HepG2 (cell line): ENCODE results near the gene CYB5D1. TPM values are rescaled to one million over a fixed set of nuclear protein-coding genes. Genes with fewer than 3 reads are reported as not detected.

Experiments
- ARID5B ChIP-seq: IDR thresholded peaks from 2 replicates; pipeline ENCODE4 v1.4.0; 2020; ENCODE audit warnings: mild to moderate bottlenecking, missing genetic modification reagents
- ARNTL ChIP-seq: sonication (generic); formaldehyde crosslinking; IDR thresholded peaks from 2 replicates; pipeline ENCODE4 v1.4.0; 2020; ENCODE audit warnings: mild to moderate bottlenecking, missing genetic modification reagents
- ATRX ChIP-seq: sonication (generic); formaldehyde crosslinking; IDR thresholded peaks from 2 replicates; pipeline ENCODE4 v1.4.0; 2020; ENCODE audit warnings: missing genetic modification reagents, borderline replicate concordance
- BCL6 ChIP-seq: IDR thresholded peaks from 2 replicates; pipeline ENCODE4 v1.6.1; 2016; ENCODE audit warnings: missing genetic modification reagents, missing compliant biosample characterization
- HDAC1 ChIP-seq: sonication (generic); formaldehyde crosslinking; IDR thresholded peaks from 2 replicates; pipeline ENCODE4 v1.5.1; 2020; ENCODE audit warnings: mild to moderate bottlenecking, missing genetic modification reagents
- JDP2 ChIP-seq: sonication (generic); formaldehyde crosslinking; IDR thresholded peaks from 2 replicates; pipeline ENCODE4 v1.8.1; 2022; ENCODE audit warnings: missing genetic modification reagents, borderline replicate concordance
- MED1 ChIP-seq: sonication (generic); formaldehyde crosslinking; IDR thresholded peaks from 2 replicates; pipeline ENCODE4 v1.4.0; 2020; ENCODE audit warnings: missing genetic modification reagents
- MEIS1 ChIP-seq: sonication (generic); formaldehyde crosslinking; IDR thresholded peaks from 2 replicates; pipeline ENCODE4 v1.9.0; 2021; ENCODE audit warnings: mild to moderate bottlenecking, missing genetic modification reagents, moderate library complexity, borderline replicate concordance
- NFATC3 ChIP-seq: sonication (generic); formaldehyde crosslinking; IDR thresholded peaks from 2 replicates; pipeline ENCODE4 v1.5.1; 2020; ENCODE audit warnings: mild to moderate bottlenecking, missing genetic modification reagents
- NFKB2 ChIP-seq: sonication (generic); formaldehyde crosslinking; IDR thresholded peaks from 2 replicates; pipeline ENCODE4 v1.4.0; 2020; ENCODE audit warnings: missing genetic modification reagents, borderline replicate concordance
- PATZ1 ChIP-seq: sonication (generic); formaldehyde crosslinking; IDR thresholded peaks from 2 replicates; pipeline ENCODE4 v1.4.0; 2020; ENCODE audit warnings: missing genetic modification reagents
- POLR2A ChIP-seq, 2 experiments: IDR thresholded peaks; 2 replicates each; pipeline ENCODE4 v1.6.1; 2011; ENCODE audit warnings: low read depth in 2 of 2, low read length in 2 of 2, mild to moderate bottlenecking in 1 of 2, moderate library complexity in 1 of 2; ENCODE audit not compliant: insufficient read depth in 1 of 2
- RAD51 ChIP-seq: fragments of 450-650 bp; IDR thresholded peaks from 2 replicates; pipeline ENCODE4 v1.6.1; 2016; ENCODE audit warnings: borderline replicate concordance
- SRF ChIP-seq: IDR thresholded peaks from 2 replicates; pipeline ENCODE4 v1.6.1; 2011; ENCODE audit warnings: mild to moderate bottlenecking, low read depth, low read length, moderate library complexity
- ZNF234 ChIP-seq: sonication (generic); formaldehyde crosslinking; conservative IDR thresholded peaks from 2 replicates; pipeline ENCODE4 v1.5.1; 2020; ENCODE audit warnings: mild to moderate bottlenecking, missing genetic modification reagents
- ZNF674 ChIP-seq: sonication (generic); formaldehyde crosslinking; IDR thresholded peaks from 2 replicates; pipeline ENCODE4 v1.5.0; 2020; ENCODE audit warnings: low read depth, mild to moderate bottlenecking, missing genetic modification reagents
- ZNF747 ChIP-seq: sonication (generic); formaldehyde crosslinking; IDR thresholded peaks from 2 replicates; pipeline ENCODE4 v1.8.1; 2023; ENCODE audit warnings: missing genetic modification reagents, mild to moderate bottlenecking, borderline replicate concordance
- ZSCAN29 ChIP-seq: sonication (generic); formaldehyde crosslinking; conservative IDR thresholded peaks from 2 replicates; pipeline ENCODE4 v1.4.0; 2020; ENCODE audit warnings: mild to moderate bottlenecking, missing genetic modification reagents
- ZSCAN30 ChIP-seq: sonication (generic); formaldehyde crosslinking; IDR thresholded peaks from 2 replicates; pipeline ENCODE4 v1.5.0; 2020; ENCODE audit warnings: mild to moderate bottlenecking, missing genetic modification reagents
- polyA plus RNA-seq, 8 experiments: library from polyadenylated mRNA; depleted of rRNA in 3 of 8; stranded (reverse) in 7 of 8; unstranded in 1 of 8; fragments of >200 nt; fragmentation: Illumina TruSeq in 4 of 8; extraction: Trizol in 4 of 8; gene quantifications; 2 replicates each; pipeline versions ENCODE4 v1.2.1 to v1.2.3, GENCODE V29; 2011 to 2016; ENCODE audit warnings: low read depth in 4 of 8, missing spikeins in 1 of 8, mixed read lengths in 1 of 8; ENCODE audit not compliant: insufficient read depth in 1 of 8
- total RNA-seq, 5 experiments: library from RNA; depleted of rRNA; stranded (reverse); fragments of >200 nt; fragmentation: Illumina TruSeq; extraction: Trizol; gene quantifications; 2 replicates each; pipeline ENCODE4 v1.2.3, GENCODE V29; 2016; ENCODE audit warnings: low read depth in 1 of 5
- TF ChIP-seq, protein P1 (sequence below): sonication (generic); formaldehyde crosslinking; IDR thresholded peaks from 2 replicates; pipeline ENCODE4 v1.4.0; 2020; ENCODE audit warnings: missing genetic modification reagents, borderline replicate concordance

Gene CYB5D1
- total and polyA plus RNA-seq, 2 of the 13 experiments (the other 11 are each of a cell fraction or from before 2014, with no cell fraction given): 8.9 to 17.0 TPM

- TF ChIP-seq ARID5B (no peak), ZSCAN30 (no peak), JDP2 (CRISPR knock-in tag) (no peak), BCL6 (CRISPR knock-in tag) (peak; percentile 6; the same call in 1 of the 2 replicates), MED1 (peak; percentile 30; the same call in 1 of the 2 replicates), MEIS1 (CRISPR knock-in tag) (0 out of 2 replicates have a peak, but pooled peaks have one; percentile 21), ARNTL (CRISPR knock-in tag) (peak; percentile 9; the same call in 1 of the 2 replicates), ATRX (CRISPR knock-in tag) (no peak), HDAC1 (CRISPR knock-in tag) (no peak), ZNF234 (peak; percentile 31; the same call in 1 of the 2 replicates), SRF (no peak), ZNF674 (CRISPR knock-in tag) (no peak), PATZ1 (CRISPR knock-in tag) (no peak; the same call in 1 of the 2 replicates), ZSCAN29 (CRISPR knock-in tag) (no peak), NFATC3 (CRISPR knock-in tag) (peak; percentile 27; the same call in 1 of the 2 replicates), POLR2A (IDR thresholded peaks at IDR 0.05; ENCODE audit: insufficient read depth in 1 of 2, low read depth in 2 of 2, low read length in 2 of 2) (peak; percentile 59 to 69), RAD51 (no peak), ZNF747 (0 out of 2 replicates have a peak, but pooled peaks have one; percentile 21), NFKB2 (no peak; the same call in 1 of the 2 replicates)
- TF ChIP-seq, protein P1, sequence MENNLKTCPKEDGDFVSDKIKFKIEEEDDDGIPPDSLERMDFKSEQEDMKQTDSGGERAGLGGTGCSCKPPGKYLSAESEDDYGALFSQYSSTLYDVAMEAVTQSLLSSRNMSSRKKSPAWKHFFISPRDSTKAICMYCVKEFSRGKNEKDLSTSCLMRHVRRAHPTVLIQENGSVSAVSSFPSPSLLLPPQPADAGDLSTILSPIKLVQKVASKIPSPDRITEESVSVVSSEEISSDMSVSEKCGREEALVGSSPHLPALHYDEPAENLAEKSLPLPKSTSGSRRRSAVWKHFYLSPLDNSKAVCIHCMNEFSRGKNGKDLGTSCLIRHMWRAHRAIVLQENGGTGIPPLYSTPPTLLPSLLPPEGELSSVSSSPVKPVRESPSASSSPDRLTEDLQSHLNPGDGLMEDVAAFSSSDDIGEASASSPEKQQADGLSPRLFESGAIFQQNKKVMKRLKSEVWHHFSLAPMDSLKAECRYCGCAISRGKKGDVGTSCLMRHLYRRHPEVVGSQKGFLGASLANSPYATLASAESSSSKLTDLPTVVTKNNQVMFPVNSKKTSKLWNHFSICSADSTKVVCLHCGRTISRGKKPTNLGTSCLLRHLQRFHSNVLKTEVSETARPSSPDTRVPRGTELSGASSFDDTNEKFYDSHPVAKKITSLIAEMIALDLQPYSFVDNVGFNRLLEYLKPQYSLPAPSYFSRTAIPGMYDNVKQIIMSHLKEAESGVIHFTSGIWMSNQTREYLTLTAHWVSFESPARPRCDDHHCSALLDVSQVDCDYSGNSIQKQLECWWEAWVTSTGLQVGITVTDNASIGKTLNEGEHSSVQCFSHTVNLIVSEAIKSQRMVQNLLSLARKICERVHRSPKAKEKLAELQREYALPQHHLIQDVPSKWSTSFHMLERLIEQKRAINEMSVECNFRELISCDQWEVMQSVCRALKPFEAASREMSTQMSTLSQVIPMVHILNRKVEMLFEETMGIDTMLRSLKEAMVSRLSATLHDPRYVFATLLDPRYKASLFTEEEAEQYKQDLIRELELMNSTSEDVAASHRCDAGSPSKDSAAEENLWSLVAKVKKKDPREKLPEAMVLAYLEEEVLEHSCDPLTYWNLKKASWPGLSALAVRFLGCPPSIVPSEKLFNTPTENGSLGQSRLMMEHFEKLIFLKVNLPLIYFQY (CRISPR knock-in tag): 0 out of 2 replicates have a peak, but pooled peaks have one; percentile 2
Measured at GRCh38 chr17:7835814-7836595, 21.8 kb upstream of the CYB5D1 start (continued).
